GM12878 (cell line): Measurements from ENCODE around the gene HYCC2. TPM values are rescaled to one million over a fixed set of nuclear protein-coding genes. Genes with fewer than 3 reads are reported as not detected.
"Not testable (repeated sequence)": the region's sequence is repeated elsewhere in the genome, so short reads cannot be mapped to it uniquely, and the experiment has no call there.

Experiments used
- ATAC-seq: fragments of 200-7000 bp; cut with Tn5 transposase; 3 replicates; pipeline ENCODE4 v1.9.1; 2020; ENCODE audit warnings: mild to moderate bottlenecking, moderate library complexity
- BruUV-seq: library from RNA; stranded (reverse); fragments of 400-500 nt; replicated peaks from 2 replicates; lab custom pipeline; 2021; lab: Mats Ljungman, UMichigan
- CTCF ChIA-PET: fragments of 300-600 bp; sonication (Branson Sonifier 250); formaldehyde crosslinking; extraction: SDS; loops from one replicate; lab custom pipeline; 2021; ENCODE audit warnings: inconsistent platforms; lab: Yijun Ruan, JAX
- POLR2A ChIA-PET: fragments of 350-600 bp; formaldehyde crosslinking; extraction: SDS; loops from one replicate; lab custom pipeline; 2021; ENCODE audit warnings: inconsistent platforms; lab: Charles Lee
- RAD21 ChIA-PET: fragments of 300-600 bp; sonication (Branson Sonifier 250); formaldehyde crosslinking; loops from one replicate; lab custom pipeline; 2023; ENCODE audit warnings: antibody characterized with exemption; ENCODE audit not compliant: unreplicated experiment; lab: Charles Lee
- SMC1A ChIA-PET: fragments of 300-600 bp; sonication (Branson Sonifier 250); formaldehyde crosslinking; loops from one replicate; lab custom pipeline; 2023; ENCODE audit not compliant: unreplicated experiment, uncharacterized antibody; lab: Charles Lee
- DNase-seq: peaks from one replicate; pipeline ENCODE4 v3.0.0-alpha.2; 2011; ENCODE audit warnings: low read depth, low spot score
- FAIRE-seq: peaks from 3 replicates; lab custom pipeline; 2011; peaks lifted over from hg19 to GRCh38; lab: Jason Lieb, UNC
- H2AFZ ChIP-seq: 2 replicates; pipeline ENCODE4 v1.6.0; 2011; ENCODE audit warnings: low read depth, low read length, control low read depth; ENCODE audit not compliant: control insufficient read depth
- H3K27ac ChIP-seq: 2 replicates; pipeline ENCODE4 v1.5.1; 2011; ENCODE audit warnings: control low read depth; ENCODE audit not compliant: control insufficient read depth, insufficient read depth
- H3K27me3 ChIP-seq, 2 experiments: replicated peaks in 1 of 2; 2 replicates each; pipeline versions ENCODE4 v1.6.0 to v1.6.1; 2011; ENCODE audit warnings: low read length in 1 of 2; ENCODE audit not compliant: control insufficient read depth in 2 of 2, insufficient read depth in 2 of 2
- H3K36me3 ChIP-seq, 2 experiments: 2 replicates each; pipeline ENCODE4 v1.5.1; 2011; ENCODE audit warnings: low read length in 1 of 2; ENCODE audit not compliant: control insufficient read depth in 2 of 2, insufficient read depth in 2 of 2
- H3K4me1 ChIP-seq: 2 replicates; pipeline ENCODE4 v1.6.1; 2011; ENCODE audit warnings: mild to moderate bottlenecking, low read length, moderate library complexity, mixed read lengths; ENCODE audit not compliant: control insufficient read depth, insufficient read depth
- H3K4me2 ChIP-seq: 2 replicates; pipeline ENCODE4 v1.6.0; 2011; ENCODE audit warnings: control low read depth; ENCODE audit not compliant: control insufficient read depth, insufficient read depth
- H3K4me3 ChIP-seq: fragments of 200-600 bp; sonication (generic); 2 replicates; pipeline ENCODE4 v1.5.1; 2016
- H3K79me2 ChIP-seq: 2 replicates; pipeline ENCODE4 v1.6.0; 2011; ENCODE audit warnings: low read length; ENCODE audit not compliant: control insufficient read depth, insufficient read depth
- H3K9ac ChIP-seq: 2 replicates; pipeline ENCODE4 v1.8.0; 2011; ENCODE audit warnings: low read length, control low read depth, mixed read lengths; ENCODE audit not compliant: control insufficient read depth, insufficient read depth
- H3K9me3 ChIP-seq: replicated peaks from 3 replicates; pipeline ENCODE4 v1.5.1; 2011; ENCODE audit warnings: mild to moderate bottlenecking, low read length; ENCODE audit not compliant: control insufficient read depth, insufficient read depth
- H4K20me1 ChIP-seq: 2 replicates; pipeline ENCODE4 v1.6.0; 2011; ENCODE audit not compliant: control insufficient read depth, insufficient read depth
- BHLHE40 ChIP-seq, 2 experiments: fragments of 450-650 bp in 1 of 2; IDR thresholded peaks; 2 replicates each; pipeline ENCODE4 v1.6.1; 2011 to 2017; ENCODE audit warnings: low read depth in 2 of 2, borderline replicate concordance in 1 of 2, improper control_type of control experiment in 1 of 2, low read length in 1 of 2, mild to moderate bottlenecking in 1 of 2
- SKIL ChIP-seq: fragments of 450-650 bp; IDR thresholded peaks from 2 replicates; pipeline ENCODE4 v1.6.1; 2017; ENCODE audit warnings: mild to moderate bottlenecking, low read depth, inconsistent platforms; ENCODE audit not compliant: poor library complexity, severe bottlenecking
- WGBS: methylation state at CpG from one replicate; pipeline ENCODE4 v1.1.6; 2016; ENCODE audit warnings: low lambda C conversion rate; ENCODE audit not compliant: insufficient replicate concordance, insufficient coverage; ENCODE audit errors: missing lambda C conversion rate; 5-methylcytosine and 5-hydroxymethylcytosine counted together
- in situ Hi-C: fragments of 300-500 bp; cut with MboI; formaldehyde crosslinking; loops from 9 replicates; pipeline ENCODE4 v1.14.3; 2018; ENCODE audit warnings: mixed read lengths
- intact Hi-C: fragments of 100-400 bp; cut with micrococcal nuclease; formaldehyde crosslinking; loops from one replicate; pipeline ENCODE4 v1.14.2; 2022; ENCODE audit not compliant: unreplicated experiment
- polyA plus RNA-seq, 11 experiments: library from polyadenylated mRNA; depleted of rRNA in 4 of 11; unstranded in 6 of 11; stranded (reverse) in 5 of 11; fragments of >200 nt; fragmentation: Nextera tagmentation in 4 of 11; fragmentation: Illumina TruSeq in 1 of 11; extraction: Ambion mirVana in 4 of 11; extraction: Trizol in 1 of 11; gene quantifications; 1 replicate in 1 of 11; 2 replicates in 10 of 11; pipeline versions ENCODE4 v1.2.1 to v1.2.3, GENCODE V29; 2011 to 2016; ENCODE audit warnings: inconsistent platforms in 2 of 11, missing spikeins in 2 of 11, low read depth in 1 of 11
- total RNA-seq, 4 experiments: library from RNA; depleted of rRNA in 3 of 4; stranded (reverse); fragments of >200 nt in 3 of 4; fragmentation: Illumina TruSeq in 1 of 4; extraction: Trizol in 1 of 4; gene quantifications; 2 replicates each; pipeline versions ENCODE4 v1.2.1 to v1.2.3, GENCODE V29; 2013 to 2021

The HYCC2 gene
- total and polyA plus RNA-seq, 10 of the 15 experiments (the other 5 are each of a cell fraction or from before 2014, with no cell fraction given), result 3.4 to 17.4 (median 8.0) TPM

- H3K4me1 ChIP-seq, CTCF ChIA-PET, H3K27ac ChIP-seq, DNase-seq, intact Hi-C loops, H3K4me3 ChIP-seq, H3K9ac ChIP-seq, RAD21 ChIA-PET, H3K79me2 ChIP-seq, H2AFZ ChIP-seq, in situ Hi-C loops, SMC1A ChIA-PET, H3K36me3 ChIP-seq, POLR2A ChIA-PET, H4K20me1 ChIP-seq, FAIRE-seq, ATAC-seq, H3K9me3 ChIP-seq, BruUV-seq, H3K4me2 ChIP-seq, H3K27me3 ChIP-seq: not testable (repeated sequence)
- 100% methylated on average over 18 of the region's 36 CpGs for WGBS
Observed at GRCh38 chr2:201042451-201042850, 29.0 kb downstream of the HYCC2 start.

GRCh38 chr2:201040867-201041628 lies 30.4 kb downstream of the HYCC2 start:
- ATAC-seq, result no peak
- no peak overlapping the region for H3K4me3 ChIP-seq
- ChIA-PET POLR2A (interaction anchor here (0.6 kb wide), 1 partner anchor 9 kb away, joined by 5 read pairs; no protein-coding TSS in a partner anchor), RAD21 (no interaction called here), CTCF (interaction anchor here (0.7 kb wide), 1 partner anchor 106 kb away, joined by 3 read pairs; no protein-coding TSS in a partner anchor), SMC1A (interaction anchor here (0.7 to 1.5 kb wide), 2 partner anchors 8 to 260 kb away, joined by 3 to 5 read pairs; no protein-coding TSS in a partner anchor)
- peaks cover 3% of the 10 kb centered on the region; the same call in 2 of the 3 replicates for H3K9me3 ChIP-seq
- no peak overlapping the region for H3K9ac ChIP-seq
- no peaks in the 10 kb centered on the region for H3K27me3 ChIP-seq
- no TSS peak for BruUV-seq
- no peaks in the 10 kb centered on the region; the same call in none of the 2 replicates for H3K79me2 ChIP-seq
- H4K20me1 ChIP-seq, result no peaks in the 10 kb centered on the region
- intact Hi-C loops, result no loop called here
- no peak for DNase-seq
- no peak overlapping the region for H3K27ac ChIP-seq
- no peaks in the 10 kb centered on the region for H3K36me3 ChIP-seq
- TF ChIP-seq BHLHE40 (IDR thresholded peaks at IDR 0.05; ENCODE audit: borderline replicate concordance in 1 of 2, low read depth in 2 of 2, low read length in 1 of 2) (no peak), SKIL (no peak)
- H2AFZ ChIP-seq, result no peak overlapping the region
- in situ Hi-C loops, result no loop called here
- no peak overlapping the region for H3K4me2 ChIP-seq
- no peaks in the 10 kb centered on the region for H3K4me1 ChIP-seq
- 85% methylated on average over 4 of the region's 4 CpGs for WGBS
- FAIRE-seq, result no peak
